Liver (tissue), 9 donors: ENCODE results near the gene KCNIP4. TPM values are rescaled to one million over a fixed set of nuclear protein-coding genes. Genes with fewer than 3 reads are reported as not detected.

Source experiments
- DNase-seq: peaks from one replicate; pipeline ENCODE4 v3.0.0-alpha.2; 2017; ENCODE audit warnings: low spot score
- H3K27ac ChIP-seq, 2 donors: one replicate each; pipeline ENCODE4 v1.7.0; 2013; ENCODE audit warnings: inconsistent platforms in 2 of 2, low read length in 2 of 2, control low read depth in 1 of 2, low read depth in 1 of 2, mild to moderate bottlenecking in 1 of 2
- H3K27me3 ChIP-seq, 4 donors: one replicate each; pipeline versions ENCODE4 v1.6.1 to v1.7.0; 2013; ENCODE audit warnings: low read length in 3 of 4, inconsistent platforms in 1 of 4, mild to moderate bottlenecking in 1 of 4, moderate library complexity in 1 of 4; ENCODE audit not compliant: control insufficient read depth in 4 of 4, insufficient read depth in 4 of 4
- H3K36me3 ChIP-seq, 4 donors: one replicate each; pipeline versions ENCODE4 v1.6.1 to v1.7.0; 2013; ENCODE audit warnings: low read length in 3 of 4, mild to moderate bottlenecking in 3 of 4, low read depth in 1 of 4, moderate library complexity in 1 of 4; ENCODE audit not compliant: control insufficient read depth in 4 of 4, insufficient read depth in 3 of 4
- H3K4me1 ChIP-seq, 4 donors: one replicate each; pipeline versions ENCODE4 v1.6.1 to v1.7.0; 2013; ENCODE audit warnings: low read length in 3 of 4, mild to moderate bottlenecking in 3 of 4, moderate library complexity in 1 of 4; ENCODE audit not compliant: control insufficient read depth in 4 of 4, insufficient read depth in 4 of 4
- H3K4me3 ChIP-seq, 3 donors: one replicate each; pipeline versions ENCODE4 v1.6.1 to v1.7.0; 2013; ENCODE audit warnings: low read length in 3 of 3, control low read depth in 1 of 3, low read depth in 1 of 3, mild to moderate bottlenecking in 1 of 3
- H3K9ac ChIP-seq, 2 donors: one replicate each; pipeline ENCODE4 v1.7.0; 2013; ENCODE audit warnings: low read length in 2 of 2, mild to moderate bottlenecking in 2 of 2, moderate library complexity in 2 of 2, control low read depth in 1 of 2, low read depth in 1 of 2
- H3K9me3 ChIP-seq, 4 donors: one replicate each; pipeline versions ENCODE4 v1.6.1 to v1.7.0; 2013; ENCODE audit warnings: low read length in 3 of 4; ENCODE audit not compliant: control insufficient read depth in 4 of 4
- CTCF ChIP-seq: fragments of 150-350 bp; IDR thresholded peaks from 2 replicates; pipeline ENCODE4 v1.5.1; 2017; ENCODE audit warnings: improper control_type of control experiment, low read depth, low read length; ENCODE audit not compliant: missing input control
- EGR1 ChIP-seq, 2 donors: IDR thresholded peaks; 2 replicates each; pipeline ENCODE4 v1.6.1; 2016 to 2018; ENCODE audit warnings: antibody characterized with exemption in 2 of 2, low read depth in 2 of 2
- GABPA ChIP-seq, 2 donors: IDR thresholded peaks in 1 of 2; conservative IDR thresholded peaks in 1 of 2; 2 replicates each; pipeline ENCODE4 v1.6.1; 2016; ENCODE audit warnings: antibody characterized with exemption in 2 of 2, mild to moderate bottlenecking in 1 of 2, moderate library complexity in 1 of 2
- HNF4A ChIP-seq, 2 donors: conservative IDR thresholded peaks; 2 replicates each; pipeline ENCODE4 v1.6.1; 2016; ENCODE audit warnings: antibody characterized with exemption in 2 of 2, mild to moderate bottlenecking in 2 of 2
- HNF4G ChIP-seq: IDR thresholded peaks from 2 replicates; pipeline ENCODE4 v1.6.1; 2016; ENCODE audit warnings: antibody characterized with exemption
- JUND ChIP-seq, 2 donors: IDR thresholded peaks; 2 replicates each; pipeline ENCODE4 v1.6.1; 2016; ENCODE audit warnings: antibody characterized with exemption in 2 of 2
- NR2F2 ChIP-seq: IDR thresholded peaks from 2 replicates; pipeline ENCODE4 v1.6.1; 2016; ENCODE audit warnings: antibody characterized with exemption
- RAD21 ChIP-seq, 2 donors: IDR thresholded peaks; 2 replicates each; pipeline ENCODE4 v1.6.1; 2016; ENCODE audit warnings: antibody characterized with exemption in 2 of 2, mild to moderate bottlenecking in 2 of 2
- REST ChIP-seq: IDR thresholded peaks from 2 replicates; pipeline ENCODE4 v1.6.1; 2016; ENCODE audit warnings: antibody characterized with exemption, mild to moderate bottlenecking
- TAF1 ChIP-seq: conservative IDR thresholded peaks from 2 replicates; pipeline ENCODE4 v1.6.1; 2016; ENCODE audit warnings: antibody characterized with exemption, mild to moderate bottlenecking
- YY1 ChIP-seq: IDR thresholded peaks from 2 replicates; pipeline ENCODE4 v1.6.1; 2016; ENCODE audit warnings: antibody characterized with exemption, mild to moderate bottlenecking
- WGBS: extraction: QIAGEN DNeasy Blood & Tissue Kit; methylation state at CpG from one replicate; pipeline ENCODE4 v1.1.7; 2013; 5-methylcytosine and 5-hydroxymethylcytosine counted together
- polyA plus RNA-seq, 2 donors: library from polyadenylated mRNA; stranded (reverse) in 1 of 2; unstranded in 1 of 2; fragments of 200-250 nt in 1 of 2; fragments of >200 nt in 1 of 2; fragmentation: Nextera tagmentation in 1 of 2; extraction: Ambion mirVana in 1 of 2; gene quantifications; one replicate each; pipeline versions ENCODE4 v1.2.1 to v1.2.3, GENCODE V29; 2013 to 2015
- total RNA-seq, 2 donors: library from RNA; depleted of rRNA; stranded (reverse); fragments of >200 nt; gene quantifications; one replicate each; pipeline ENCODE4 v1.2.3, GENCODE V29; 2014
- TF ChIP-seq, protein P1 (sequence below): IDR thresholded peaks from 2 replicates; pipeline ENCODE4 v1.6.1; 2016; ENCODE audit warnings: antibody characterized with exemption
- TF ChIP-seq, protein P2 (sequence below): IDR thresholded peaks from 2 replicates; pipeline ENCODE4 v1.6.1; 2016; ENCODE audit warnings: antibody characterized with exemption
- TF ChIP-seq, protein P3 (sequence below): IDR thresholded peaks from 2 replicates; pipeline ENCODE4 v1.6.1; 2016; ENCODE audit warnings: antibody characterized with exemption
- donor health status: healthy.
- donor health status: healthy.
- donor health status: healthy.
- donor health status: healthy.
- donor health status: healthy.

The KCNIP4 gene
- total and polyA plus RNA-seq, 4 donors = 0.08 to 0.14 TPM; not detected in 2

- no peak for DNase-seq
- 43% methylated on average over 3 of the region's 3 CpGs for WGBS
These were observed 830.3 kb downstream of the KCNIP4 start for GRCh38 chr4:21118301-21118700.

GRCh38 chr4:21117541-21118180, 830.9 kb downstream of the KCNIP4 start:
- WGBS = 67% methylated on average over 7 of the region's 7 CpGs

More at GRCh38 chr4:21118301-21118700, 830.3 kb downstream of the KCNIP4 start:
- no peaks in the 10 kb centered on the region for H3K27me3 ChIP-seq
- no peak overlapping the region for H3K4me3 ChIP-seq
- H3K36me3 ChIP-seq = no peaks in the 10 kb centered on the region
- TF ChIP-seq GABPA (IDR thresholded peaks at IDR 0.05 in 1 of 2, conservative IDR thresholded peaks at IDR 0.05 in 1 of 2) = no peak
- H3K9ac ChIP-seq = no peak overlapping the region
- no peaks in the 10 kb centered on the region for H3K4me1 ChIP-seq
- no peaks in the 10 kb centered on the region for H3K9me3 ChIP-seq
- no peak overlapping the region for H3K27ac ChIP-seq

More at GRCh38 chr4:21117541-21118180, 830.9 kb downstream of the KCNIP4 start:
- DNase-seq = no peak
- TF ChIP-seq, protein P1, sequence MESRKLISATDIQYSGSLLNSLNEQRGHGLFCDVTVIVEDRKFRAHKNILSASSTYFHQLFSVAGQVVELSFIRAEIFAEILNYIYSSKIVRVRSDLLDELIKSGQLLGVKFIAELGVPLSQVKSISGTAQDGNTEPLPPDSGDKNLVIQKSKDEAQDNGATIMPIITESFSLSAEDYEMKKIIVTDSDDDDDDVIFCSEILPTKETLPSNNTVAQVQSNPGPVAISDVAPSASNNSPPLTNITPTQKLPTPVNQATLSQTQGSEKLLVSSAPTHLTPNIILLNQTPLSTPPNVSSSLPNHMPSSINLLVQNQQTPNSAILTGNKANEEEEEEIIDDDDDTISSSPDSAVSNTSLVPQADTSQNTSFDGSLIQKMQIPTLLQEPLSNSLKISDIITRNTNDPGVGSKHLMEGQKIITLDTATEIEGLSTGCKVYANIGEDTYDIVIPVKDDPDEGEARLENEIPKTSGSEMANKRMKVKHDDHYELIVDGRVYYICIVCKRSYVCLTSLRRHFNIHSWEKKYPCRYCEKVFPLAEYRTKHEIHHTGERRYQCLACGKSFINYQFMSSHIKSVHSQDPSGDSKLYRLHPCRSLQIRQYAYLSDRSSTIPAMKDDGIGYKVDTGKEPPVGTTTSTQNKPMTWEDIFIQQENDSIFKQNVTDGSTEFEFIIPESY = no peak
- TF ChIP-seq, protein P2, sequence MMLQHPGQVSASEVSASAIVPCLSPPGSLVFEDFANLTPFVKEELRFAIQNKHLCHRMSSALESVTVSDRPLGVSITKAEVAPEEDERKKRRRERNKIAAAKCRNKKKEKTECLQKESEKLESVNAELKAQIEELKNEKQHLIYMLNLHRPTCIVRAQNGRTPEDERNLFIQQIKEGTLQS = no peak
- no peak for TF ChIP-seq CTCF
- TF ChIP-seq EGR1 (IDR thresholded peaks at IDR 0.05; ENCODE audit: low read depth in 2 of 2) = no peak
- TF ChIP-seq TAF1 = no peak
- no peak for TF ChIP-seq NR2F2
- TF ChIP-seq REST = no peak
- no peak for TF ChIP-seq HNF4A (conservative IDR thresholded peaks at IDR 0.05)
- TF ChIP-seq YY1 = no peak
- no peak for TF ChIP-seq JUND (IDR thresholded peaks at IDR 0.05)
- no peak for TF ChIP-seq HNF4G
- no peak for TF ChIP-seq GABPA (IDR thresholded peaks at IDR 0.05 in 1 of 2, conservative IDR thresholded peaks at IDR 0.05 in 1 of 2)
- TF ChIP-seq RAD21 (IDR thresholded peaks at IDR 0.05) = no peak
- TF ChIP-seq, protein P3, sequence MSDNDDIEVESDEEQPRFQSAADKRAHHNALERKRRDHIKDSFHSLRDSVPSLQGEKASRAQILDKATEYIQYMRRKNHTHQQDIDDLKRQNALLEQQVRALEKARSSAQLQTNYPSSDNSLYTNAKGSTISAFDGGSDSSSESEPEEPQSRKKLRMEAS = no peak
- no peaks in the 10 kb centered on the region for H3K36me3 ChIP-seq
- no peaks in the 10 kb centered on the region for H3K4me1 ChIP-seq
- no peak overlapping the region for H3K9ac ChIP-seq
- no peak overlapping the region for H3K27ac ChIP-seq
- no peak overlapping the region for H3K4me3 ChIP-seq
- peaks cover 0 to 2% (median 0%) of the 10 kb centered on the region in 4 donors for H3K9me3 ChIP-seq
- no peaks in the 10 kb centered on the region for H3K27me3 ChIP-seq
